Lung (tissue), 12 donors: ENCODE measurements around the gene SLX9. TPM values are rescaled to one million over a fixed set of nuclear protein-coding genes. Genes with fewer than 3 reads are reported as not detected.

Experiments
- ATAC-seq: fragments of 200-7000 bp; cut with Tn5 transposase; one replicate; pipeline ENCODE4 v1.9.1; 2020; ENCODE audit warnings: moderate number of reproducible peaks; ENCODE audit not compliant: insufficient read depth, low FRiP score
- DNase-seq, 3 donors: peaks; one replicate each; pipeline ENCODE4 v3.0.0-alpha.2; 2013 to 2017
- H3K27ac ChIP-seq, 2 donors: one replicate each; pipeline ENCODE4 v1.5.1; 2013; ENCODE audit warnings: mild to moderate bottlenecking in 2 of 2, moderate library complexity in 2 of 2, control low read depth in 1 of 2, inconsistent platforms in 1 of 2, low read depth in 1 of 2, low read length in 1 of 2
- H3K27me3 ChIP-seq, 3 donors: one replicate each; pipeline ENCODE4 v1.5.1; 2013; ENCODE audit warnings: low read length in 2 of 3; ENCODE audit not compliant: control insufficient read depth in 3 of 3, insufficient read depth in 3 of 3
- H3K36me3 ChIP-seq, 4 donors: one replicate each; pipeline ENCODE4 v1.5.1; 2013; ENCODE audit warnings: low read length in 4 of 4, mild to moderate bottlenecking in 1 of 4, moderate library complexity in 1 of 4; ENCODE audit not compliant: control insufficient read depth in 4 of 4, insufficient read depth in 4 of 4
- H3K4me1 ChIP-seq, 5 donors: one replicate each; pipeline ENCODE4 v1.5.1; 2013; ENCODE audit warnings: low read length in 5 of 5, mild to moderate bottlenecking in 2 of 5, moderate library complexity in 1 of 5; ENCODE audit not compliant: control insufficient read depth in 5 of 5, insufficient read depth in 5 of 5
- H3K4me3 ChIP-seq: one replicate; pipeline ENCODE4 v1.5.1; 2013; ENCODE audit warnings: mild to moderate bottlenecking, control low read depth, moderate library complexity
- H3K9ac ChIP-seq, 2 donors: one replicate each; pipeline ENCODE4 v1.5.1; 2013; ENCODE audit warnings: low read length in 2 of 2, control low read depth in 1 of 2; ENCODE audit not compliant: insufficient read depth in 1 of 2
- H3K9me3 ChIP-seq, 4 donors: one replicate each; pipeline ENCODE4 v1.5.1; 2013; ENCODE audit warnings: low read length in 3 of 4, mild to moderate bottlenecking in 1 of 4, moderate library complexity in 1 of 4; ENCODE audit not compliant: control insufficient read depth in 4 of 4, insufficient read depth in 3 of 4
- CTCF ChIP-seq: IDR thresholded peaks from 2 replicates; pipeline ENCODE4 v1.5.1; 2012; ENCODE audit warnings: mild to moderate bottlenecking; ENCODE audit errors: control extremely low read depth, extremely low read depth
- WGBS, 2 donors: extraction: QIAGEN DNeasy Blood & Tissue Kit; methylation state at CpG; one replicate each; pipeline ENCODE4 v1.1.7; 2013; 5-methylcytosine and 5-hydroxymethylcytosine counted together
- polyA plus RNA-seq, 2 donors: library from polyadenylated mRNA; stranded (reverse); fragments of 200-250 nt; gene quantifications; one replicate each; pipeline ENCODE4 v1.2.1, GENCODE V29; 2013
- total RNA-seq, 2 donors: library from RNA; depleted of rRNA in 1 of 2; stranded (reverse); fragments of >200 nt in 1 of 2; gene quantifications; one replicate each; pipeline ENCODE4 v1.2.1, GENCODE V29; 2014 to 2021
- donor health status: control.
- donor health status: control.
- donor health status: Bipolar disorder and iron deficiency.
- donor health status: healthy.
- donor health status: DM: yes; HTN: yes; CAD: no.

Gene SLX9
- total and polyA plus RNA-seq, 4 donors: 10.3 to 36.9 (median 27.0) TPM

- H3K27ac ChIP-seq: no peak overlapping the region
- H3K4me3 ChIP-seq: no peak overlapping the region
- DNase-seq: no peak
- WGBS, 2 donors: 84 to 85% methylated on average over 32 of the region's 32 CpGs
- H3K36me3 ChIP-seq: no peaks in the 10 kb centered on the region
- ATAC-seq: no peak
- H3K4me1 ChIP-seq: peaks cover 0 to 47% (median 3%) of the 10 kb centered on the region in 5 donors
- TF ChIP-seq CTCF: no peak
- no peaks in the 10 kb centered on the region for H3K27me3 ChIP-seq
- H3K9ac ChIP-seq: no peak overlapping the region
- peaks cover 0 to 2% (median 0%) of the 10 kb centered on the region in 4 donors for H3K9me3 ChIP-seq
These were observed 59.0 kb downstream of the SLX9 start for GRCh38 chr21:44998621-44999427.

- Histone ChIP-seq H3K36me3 (no peaks in the 10 kb centered on the region), H3K27ac (no peak overlapping the region), H3K9ac (no peak overlapping the region), H3K9me3 (no peaks in the 10 kb centered on the region), H3K4me1 (peaks cover 0 to 41% (median 2%) of the 10 kb centered on the region in 5 donors), H3K27me3 (no peaks in the 10 kb centered on the region), H3K4me3 (no peak overlapping the region)
- WGBS, 2 donors: 88 to 92% methylated on average over 17 of the region's 17 CpGs
- ATAC-seq: no peak
- TF ChIP-seq CTCF: no peak
- DNase-seq: no peak
These were observed 59.7 kb downstream of the SLX9 start for GRCh38 chr21:44999428-44999971.

GRCh38 chr21:44999972-45000636, 60.3 kb downstream of the SLX9 start:
- Histone ChIP-seq H3K9ac (no peak overlapping the region), H3K27ac (no peak overlapping the region), H3K4me3 (no peak overlapping the region), H3K36me3 (no peaks in the 10 kb centered on the region), H3K27me3 (no peaks in the 10 kb centered on the region), H3K9me3 (no peaks in the 10 kb centered on the region), H3K4me1 (peaks cover 0 to 35% (median 2%) of the 10 kb centered on the region in 5 donors)
- TF ChIP-seq CTCF: no peak
- ATAC-seq (no peak), DNase-seq (no peak)
- WGBS, 2 donors: 85 to 87% methylated on average over 29 of the region's 29 CpGs
